Adrenal gland (tissue), 5 donors: ENCODE data around the gene TMEM201.

Experiments
- CTCF ChIP-seq, 6 experiments: fragments of 450-650 bp in 4 of 6; fragments of 200-600 bp in 2 of 6; sonication (generic) in 1 of 6; IDR thresholded peaks; 1 replicate in 5 of 6; 2 replicates in 1 of 6; pipeline versions ENCODE4 v1.5.1 to v1.8.0; 2016 to 2021; ENCODE audit warnings: antibody characterized with exemption in 6 of 6, mild to moderate bottlenecking in 2 of 6, moderate library complexity in 1 of 6
- POLR2A ChIP-seq, 2 donors: fragments of 450-650 bp; IDR thresholded peaks; one replicate each; pipeline ENCODE4 v1.6.1; 2017; ENCODE audit warnings: antibody characterized with exemption in 2 of 2, mild to moderate bottlenecking in 2 of 2, moderate library complexity in 1 of 2
- donor health status: DM: no; HTN: no; CAD: no.

- TF ChIP-seq CTCF (IDR thresholded peaks at IDR 0.05) (no peak), POLR2A (IDR thresholded peaks at IDR 0.05) (no peak)
Observed at GRCh38 chr1:9594471-9595155, 5.9 kb downstream of the TMEM201 start.
